Measurements from ENCODE around the gene RET.

GRCh38 chr10:43156590-43157341 lies 79.9 kb downstream of the RET start:
- TF ChIP-seq, protein P1, sequence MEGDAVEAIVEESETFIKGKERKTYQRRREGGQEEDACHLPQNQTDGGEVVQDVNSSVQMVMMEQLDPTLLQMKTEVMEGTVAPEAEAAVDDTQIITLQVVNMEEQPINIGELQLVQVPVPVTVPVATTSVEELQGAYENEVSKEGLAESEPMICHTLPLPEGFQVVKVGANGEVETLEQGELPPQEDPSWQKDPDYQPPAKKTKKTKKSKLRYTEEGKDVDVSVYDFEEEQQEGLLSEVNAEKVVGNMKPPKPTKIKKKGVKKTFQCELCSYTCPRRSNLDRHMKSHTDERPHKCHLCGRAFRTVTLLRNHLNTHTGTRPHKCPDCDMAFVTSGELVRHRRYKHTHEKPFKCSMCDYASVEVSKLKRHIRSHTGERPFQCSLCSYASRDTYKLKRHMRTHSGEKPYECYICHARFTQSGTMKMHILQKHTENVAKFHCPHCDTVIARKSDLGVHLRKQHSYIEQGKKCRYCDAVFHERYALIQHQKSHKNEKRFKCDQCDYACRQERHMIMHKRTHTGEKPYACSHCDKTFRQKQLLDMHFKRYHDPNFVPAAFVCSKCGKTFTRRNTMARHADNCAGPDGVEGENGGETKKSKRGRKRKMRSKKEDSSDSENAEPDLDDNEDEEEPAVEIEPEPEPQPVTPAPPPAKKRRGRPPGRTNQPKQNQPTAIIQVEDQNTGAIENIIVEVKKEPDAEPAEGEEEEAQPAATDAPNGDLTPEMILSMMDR (IDR thresholded peaks at IDR 0.05) = no peak
- no peak for TF ChIP-seq POLR2A (IDR thresholded peaks at IDR 0.05)
